Jurkat, Clone E6-1 (cell line): ENCODE data around the gene RABGAP1L.
"Not testable (repeated sequence)": the region's sequence is repeated elsewhere in the genome, so short reads cannot be mapped to it uniquely, and the experiment has no call there.

Source experiments
- DNase-seq: peaks from one replicate; pipeline ENCODE4 v3.0.0-alpha.2; 2011; ENCODE audit warnings: low read depth, low spot score
- H3K4me3 ChIP-seq: 2 replicates; pipeline ENCODE4 v1.5.1; 2011; ENCODE audit warnings: mild to moderate bottlenecking, low read length, control low read depth, moderate library complexity

The RABGAP1L gene

GRCh38 chr1:174273776-174274175, 114.5 kb downstream of the RABGAP1L start:
- no peak overlapping the region for H3K4me3 ChIP-seq
- DNase-seq: no peak

- H3K4me3 ChIP-seq: no peak overlapping the region
- DNase-seq: no peak
Measured at GRCh38 chr1:174274452-174274851, 115.1 kb downstream of the RABGAP1L start.

- no peak overlapping the region for H3K4me3 ChIP-seq
- DNase-seq: no peak
Measured at GRCh38 chr1:174274884-174275283, 115.6 kb downstream of the RABGAP1L start.

- no peak for DNase-seq
- no peak overlapping the region for H3K4me3 ChIP-seq
Measured at GRCh38 chr1:174276087-174276486, 116.8 kb downstream of the RABGAP1L start.

- no peak for DNase-seq
- no peak overlapping the region for H3K4me3 ChIP-seq
Measured at GRCh38 chr1:174284052-174284451, 124.7 kb downstream of the RABGAP1L start.

GRCh38 chr1:174286042-174286441, 126.7 kb downstream of the RABGAP1L start:
- no peak overlapping the region for H3K4me3 ChIP-seq
- DNase-seq: no peak

GRCh38 chr1:174289644-174290310, 130.5 kb downstream of the RABGAP1L start:
- no peak overlapping the region for H3K4me3 ChIP-seq

GRCh38 chr1:174291059-174291458, 131.7 kb downstream of the RABGAP1L start:
- no peak overlapping the region for H3K4me3 ChIP-seq
- no peak for DNase-seq

More at GRCh38 chr1:174289644-174290310, 130.5 kb downstream of the RABGAP1L start:
- DNase-seq: no peak

GRCh38 chr1:174296309-174296708, 137.0 kb downstream of the RABGAP1L start:
- no peak overlapping the region for H3K4me3 ChIP-seq
- DNase-seq: no peak

- no peak for DNase-seq
- no peak overlapping the region for H3K4me3 ChIP-seq
Measured at GRCh38 chr1:174297351-174297750, 138.0 kb downstream of the RABGAP1L start.

GRCh38 chr1:174301295-174302077, 142.2 kb downstream of the RABGAP1L start:
- no peak overlapping the region for H3K4me3 ChIP-seq

GRCh38 chr1:174308604-174309003, 149.3 kb downstream of the RABGAP1L start:
- DNase-seq: no peak
- no peak overlapping the region for H3K4me3 ChIP-seq

More at GRCh38 chr1:174301295-174302077, 142.2 kb downstream of the RABGAP1L start:
- DNase-seq: no peak

- no peak for DNase-seq
- H3K4me3 ChIP-seq: no peak overlapping the region
Measured at GRCh38 chr1:174309490-174309889, 150.2 kb downstream of the RABGAP1L start.

- DNase-seq: no peak
- H3K4me3 ChIP-seq: no peak overlapping the region
Measured at GRCh38 chr1:174314433-174314832, 155.1 kb downstream of the RABGAP1L start.

GRCh38 chr1:174315239-174315638, 155.9 kb downstream of the RABGAP1L start:
- no peak for DNase-seq
- no peak overlapping the region for H3K4me3 ChIP-seq

- DNase-seq: not testable (repeated sequence)
Measured at GRCh38 chr1:174320897-174321296, 161.6 kb downstream of the RABGAP1L start.

GRCh38 chr1:174322202-174322862, 163.0 kb downstream of the RABGAP1L start:
- H3K4me3 ChIP-seq: no peak overlapping the region
- DNase-seq: no peak

More at GRCh38 chr1:174320897-174321296, 161.6 kb downstream of the RABGAP1L start:
- not testable (repeated sequence) for H3K4me3 ChIP-seq

GRCh38 chr1:174324493-174324892, 165.2 kb downstream of the RABGAP1L start:
- DNase-seq: no peak
- H3K4me3 ChIP-seq: no peak overlapping the region

GRCh38 chr1:174324939-174325338, 165.6 kb downstream of the RABGAP1L start:
- no peak overlapping the region for H3K4me3 ChIP-seq
- no peak for DNase-seq

- no peak for DNase-seq
Measured at GRCh38 chr1:174326278-174326677, 167.0 kb downstream of the RABGAP1L start.

More at GRCh38 chr1:174326278-174326677, 167.0 kb downstream of the RABGAP1L start:
- H3K4me3 ChIP-seq: no peak overlapping the region
